GM18858 (cell line): ENCODE data around the gene GPHN.

Source experiments
- ATAC-seq: cut with Tn5 transposase; IDR thresholded peaks from one replicate; pipeline ENCODE4 v1.9.1; 2021; ENCODE audit not compliant: unreplicated experiment

GPHN gene

GRCh38 chr14:66507722-66508546 is at the start of gene GPHN:
TSS of gene GPHN (plus strand) at chr14:66508147.
- peak; percentile 77 for ATAC-seq

GRCh38 chr14:66459603-66460002 is 48.3 kb upstream of the GPHN start:
- ATAC-seq, result no peak

GRCh38 chr14:66464261-66464660 is 43.7 kb upstream of the GPHN start:
- no peak for ATAC-seq

DNA sequence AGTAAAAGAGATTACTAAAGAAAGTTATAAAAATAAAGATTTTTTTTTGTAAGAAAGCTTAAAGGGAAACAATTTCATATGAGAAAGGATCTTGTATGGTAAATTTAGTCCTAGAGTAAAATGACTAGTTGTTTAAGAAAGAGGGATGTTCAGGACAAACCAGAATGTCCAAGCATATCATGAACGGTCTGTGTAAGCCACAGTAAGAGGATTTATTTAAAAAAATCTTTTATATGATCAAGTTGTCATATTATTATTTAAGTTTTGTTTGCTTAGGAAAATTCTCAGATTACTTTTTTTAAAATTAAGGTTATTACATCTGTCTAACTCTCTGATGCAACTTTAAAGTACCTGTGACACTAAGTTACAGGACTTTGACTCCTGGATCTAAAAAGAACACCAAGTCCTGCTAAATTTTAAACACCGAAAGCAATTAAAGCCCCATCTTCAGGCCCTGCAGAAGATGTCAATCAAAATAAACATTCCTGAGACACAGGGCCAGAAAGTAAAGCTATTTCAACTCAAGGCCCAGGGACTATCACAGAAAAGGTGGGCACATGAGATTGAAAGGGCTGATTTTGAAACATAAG is 39.1 kb upstream of the GPHN start:
- ATAC-seq, result no peak

DNA sequence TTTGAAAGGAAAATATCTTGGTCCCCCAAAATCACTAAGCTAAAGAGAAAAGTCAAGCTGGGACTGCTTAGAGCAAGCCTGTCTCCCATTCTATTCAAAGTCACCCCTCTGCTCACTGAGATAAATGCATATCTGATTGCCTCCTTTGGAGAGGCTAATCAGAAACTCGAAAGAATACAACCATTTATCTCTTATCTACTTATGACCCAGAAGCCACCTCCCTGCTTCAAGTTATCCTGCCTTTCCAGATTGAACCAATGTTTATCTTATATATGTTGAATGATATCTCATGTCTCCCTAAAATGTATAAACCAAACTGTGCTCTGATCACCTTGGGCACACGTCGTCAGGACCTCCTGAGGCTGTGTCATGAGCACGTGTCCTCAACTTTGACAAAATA is 36.4 kb upstream of the GPHN start:
- ATAC-seq, result no peak

DNA sequence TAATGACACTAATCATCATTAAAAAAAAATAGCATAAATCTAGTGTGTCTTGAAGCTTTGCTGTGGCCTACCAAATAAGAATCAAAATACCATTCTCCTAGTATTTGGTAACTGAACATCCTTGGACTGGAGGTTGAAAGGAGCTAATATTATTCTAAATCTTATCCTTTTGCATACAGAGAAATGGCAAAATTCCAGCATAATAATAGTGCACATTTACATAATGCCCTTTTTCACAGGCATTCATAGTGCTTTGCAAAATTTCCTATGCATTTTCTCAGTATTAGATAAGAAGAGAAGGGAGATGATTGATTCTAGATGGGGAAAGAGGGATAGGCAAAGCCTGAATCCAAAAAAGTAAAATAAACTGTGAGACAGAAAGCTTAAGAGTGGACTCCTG is 35.7 kb upstream of the GPHN start:
- ATAC-seq, result no peak

DNA sequence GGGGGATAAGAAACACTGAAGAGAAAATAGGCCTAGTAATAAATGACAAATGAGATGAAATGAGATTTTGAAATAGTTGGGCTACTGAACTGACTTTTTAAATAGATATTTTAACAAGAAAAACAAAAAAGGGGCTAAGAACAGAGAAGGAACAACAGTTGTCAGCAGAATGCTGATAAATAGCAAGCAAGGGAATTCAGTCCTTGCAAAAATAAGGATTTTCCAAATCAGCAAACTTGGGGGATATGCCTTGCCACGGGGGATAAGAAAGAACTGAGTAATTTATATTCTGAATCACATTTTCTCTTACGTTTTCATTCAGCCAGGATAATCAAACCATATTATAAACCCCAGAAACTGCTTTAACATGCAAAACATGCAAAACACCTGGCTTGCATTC is 34.7 kb upstream of the GPHN start:
- ATAC-seq, result no peak

DNA sequence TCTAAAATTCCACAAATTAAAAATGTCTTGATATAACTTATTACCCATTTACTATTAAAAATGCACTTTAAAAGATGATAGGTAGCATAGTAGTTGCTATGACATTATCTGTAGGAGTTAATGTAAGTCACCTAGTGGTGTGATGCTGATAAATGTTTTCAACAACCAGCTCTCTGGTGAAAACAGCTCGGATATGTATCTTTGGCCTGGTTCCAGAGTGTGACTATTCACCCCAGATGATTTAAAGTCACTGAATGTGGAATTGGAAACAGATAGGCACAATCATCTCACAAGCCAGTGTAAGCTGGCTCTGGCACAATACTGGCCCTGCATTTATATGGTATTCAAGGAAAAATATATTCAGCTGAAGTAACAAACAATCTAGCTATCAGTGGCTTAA is 31.0 kb upstream of the GPHN start:
- ATAC-seq, result no peak

DNA sequence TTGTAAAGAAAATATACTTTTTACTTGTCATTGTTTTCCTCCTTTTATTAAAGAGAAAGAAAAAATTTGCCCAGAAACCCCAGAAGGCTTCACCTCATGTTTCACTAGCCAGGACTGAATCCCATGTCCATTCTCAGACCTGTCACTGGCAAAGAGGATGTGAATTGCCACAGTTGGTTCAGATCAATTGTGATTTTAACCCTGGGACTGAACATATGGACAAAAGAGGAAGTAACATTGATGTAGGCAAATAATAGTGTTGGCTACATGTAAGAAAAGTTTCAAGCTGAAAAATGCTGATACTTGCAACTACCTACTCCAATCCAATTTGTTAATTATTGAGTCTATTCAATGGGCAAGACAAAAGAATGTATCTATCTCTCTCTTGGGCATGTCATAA is 30.4 kb upstream of the GPHN start:
- ATAC-seq, result no peak

DNA sequence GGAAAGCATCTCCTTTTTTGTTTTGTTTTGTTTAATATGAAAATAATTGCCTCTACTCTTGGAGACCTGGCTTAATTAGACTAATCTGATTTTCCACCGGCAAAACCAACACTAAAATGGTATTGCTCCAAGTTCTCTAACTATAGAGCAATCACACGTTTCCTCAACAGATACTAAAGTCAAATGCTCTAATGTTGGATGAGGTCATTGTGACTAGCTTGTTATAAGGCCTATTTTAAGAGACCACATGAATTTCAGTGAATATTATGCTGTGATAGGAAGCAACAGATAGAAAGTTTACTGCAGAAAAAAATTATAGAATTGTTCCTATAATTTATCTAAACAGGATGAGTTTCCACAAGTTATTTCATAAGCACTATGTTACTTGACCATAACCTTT is 25.1 kb upstream of the GPHN start:
- ATAC-seq, result no peak

DNA sequence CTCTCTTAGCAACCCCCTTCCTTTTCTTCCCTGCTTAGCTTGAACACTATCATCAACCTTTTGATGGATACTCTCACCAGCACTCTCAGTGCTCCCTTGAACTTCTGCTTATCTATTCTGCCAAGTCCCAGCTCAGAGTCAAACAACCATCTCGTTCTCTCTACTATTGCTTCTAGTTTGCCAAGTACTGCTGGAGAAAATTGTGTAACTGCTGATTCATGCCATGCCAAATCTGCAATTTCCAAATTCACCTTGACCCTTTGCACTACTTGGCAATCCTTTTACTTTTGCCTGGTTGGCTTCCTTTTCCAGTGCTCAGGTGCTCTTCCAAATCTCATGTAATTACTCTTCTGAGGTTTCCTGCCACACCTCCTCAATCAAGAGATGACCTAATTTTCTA is 24.6 kb upstream of the GPHN start:
- no peak for ATAC-seq

DNA sequence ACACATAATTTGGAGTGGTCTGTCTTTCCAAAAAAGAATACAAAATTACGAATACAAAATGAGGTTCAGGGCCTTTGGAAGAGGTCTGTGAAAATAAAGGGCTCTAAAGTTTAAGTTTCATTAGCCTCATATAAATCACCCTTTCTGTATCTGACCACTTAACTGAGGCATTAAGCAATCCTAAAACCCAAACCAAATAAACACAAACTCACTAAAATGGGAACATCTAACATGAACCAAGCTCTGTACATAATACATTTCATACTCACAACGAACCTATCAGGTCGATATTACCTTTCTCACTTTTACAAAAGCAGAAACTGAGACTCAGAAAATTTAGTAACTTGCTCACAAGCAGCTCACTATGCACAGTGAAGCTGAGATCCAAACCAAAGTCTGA is 22.9 kb upstream of the GPHN start:
- ATAC-seq, result no peak

DNA sequence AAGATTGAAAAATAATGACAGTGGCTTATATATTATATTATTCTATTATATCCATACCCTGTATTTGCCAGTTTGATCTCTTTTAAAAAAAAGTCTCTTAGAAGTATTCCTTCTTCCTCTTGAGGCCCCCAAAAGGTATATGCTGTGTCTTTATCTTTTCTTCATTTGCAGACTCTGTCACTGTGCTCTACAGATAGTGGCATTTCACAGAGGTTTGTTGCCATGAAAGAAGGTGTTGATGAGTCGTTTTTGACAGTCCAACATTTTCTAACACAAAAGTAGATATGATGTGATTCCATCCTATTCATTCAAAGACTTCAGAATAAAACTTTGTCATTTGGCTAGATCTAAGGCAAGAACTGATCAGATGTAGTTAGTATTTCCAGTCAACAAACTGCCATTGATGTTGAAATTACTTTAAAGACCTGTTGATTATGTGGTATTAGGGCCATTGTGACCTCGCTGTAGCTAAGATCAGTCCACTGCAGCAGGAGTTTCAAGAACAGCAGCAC is 22.0 kb upstream of the GPHN start, which contains the start of gene CCDC196:
Gene CCDC196 (plus strand): TSS at position 462 of the 512 bp plus-strand sequence. CDS start 132 bp downstream, outside the sequence.
- ATAC-seq, result no peak

- ATAC-seq, result no peak
Observed at GRCh38 chr14:66487164-66487563, 20.8 kb upstream of the GPHN start.

GRCh38 chr14:66490143-66491111 is 17.5 kb upstream of the GPHN start:
- ATAC-seq, result no peak

DNA sequence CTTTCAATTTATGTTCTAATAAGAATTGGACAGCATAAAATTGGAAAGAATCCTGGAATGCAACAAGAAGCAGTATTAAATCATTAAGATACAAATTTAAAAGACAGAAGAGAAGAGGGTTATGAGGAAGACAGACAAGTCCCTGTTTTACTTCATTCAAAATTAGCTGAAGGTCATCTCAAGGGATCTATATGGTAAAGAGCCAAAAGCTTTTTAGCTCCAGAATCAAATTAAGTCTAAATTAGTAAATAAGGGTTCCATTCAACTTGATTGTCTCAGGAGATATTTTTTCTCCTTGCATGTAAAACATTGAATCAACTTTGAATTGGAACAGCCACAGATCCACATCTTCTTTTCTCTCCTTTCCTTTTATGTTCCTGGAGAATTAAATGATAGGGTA is 14.2 kb upstream of the GPHN start:
- no peak for ATAC-seq

DNA sequence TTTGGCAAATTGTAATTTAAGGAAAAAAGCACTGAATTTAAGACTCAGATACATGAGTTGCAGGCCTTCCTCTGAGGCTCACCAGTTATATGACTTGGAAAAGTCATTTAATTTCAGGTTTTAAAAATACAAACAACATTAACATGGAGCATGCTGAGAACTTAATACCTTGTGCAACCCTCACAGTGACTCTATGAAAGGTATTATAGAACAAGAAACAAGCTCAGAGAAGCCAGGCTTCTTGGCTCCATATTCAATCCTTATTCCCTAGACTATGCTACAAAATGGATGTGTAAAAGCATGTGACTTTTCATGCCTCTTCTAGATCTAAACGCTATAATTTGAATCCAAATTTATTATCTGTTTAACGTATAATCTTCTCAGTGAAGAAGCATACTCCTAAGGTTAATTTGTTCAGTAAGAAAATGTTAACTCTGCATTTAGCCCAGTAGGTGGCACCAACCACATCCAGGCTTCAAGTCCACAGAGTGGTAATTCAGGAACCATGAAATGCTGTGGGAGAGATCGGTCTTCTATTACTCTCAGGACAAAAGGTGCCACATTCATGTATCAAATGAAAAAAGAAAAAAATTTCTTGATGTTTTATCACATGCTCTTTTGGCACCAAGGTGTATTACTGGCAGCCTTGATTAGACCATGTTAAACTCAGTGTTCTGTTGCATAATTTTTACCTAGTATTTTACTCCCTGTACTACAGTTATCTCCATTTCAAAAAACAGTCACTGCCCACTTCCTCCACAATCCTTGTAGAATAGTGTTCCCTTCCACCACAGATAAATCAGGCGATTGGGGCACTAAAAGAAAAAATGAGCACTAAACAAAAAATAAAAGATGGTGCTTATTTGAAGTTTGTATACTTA is 12.5 kb upstream of the GPHN start:
- peak; percentile 79 for ATAC-seq

- ATAC-seq, result no peak
Observed at GRCh38 chr14:66496188-66496807, 11.6 kb upstream of the GPHN start.

DNA sequence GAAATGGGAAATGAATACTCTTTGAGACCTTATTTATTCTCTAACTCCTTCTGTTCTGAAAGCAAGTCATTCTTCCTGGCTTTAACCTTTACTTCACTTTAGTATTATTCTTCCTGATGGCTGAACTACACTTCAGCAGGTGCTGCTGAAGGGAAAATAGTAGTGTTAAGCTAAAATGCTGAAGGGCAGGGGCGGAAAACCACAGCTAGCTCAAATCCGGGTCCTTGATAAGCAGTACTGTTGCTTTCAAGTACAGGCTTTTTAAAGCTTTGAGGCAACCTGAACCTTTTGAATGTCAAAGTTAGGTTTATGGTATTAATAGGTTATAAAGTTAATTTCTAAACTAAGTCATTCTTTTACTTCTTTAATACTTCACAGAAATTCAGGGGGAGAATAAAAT is 11.0 kb upstream of the GPHN start:
- ATAC-seq, result no peak

DNA sequence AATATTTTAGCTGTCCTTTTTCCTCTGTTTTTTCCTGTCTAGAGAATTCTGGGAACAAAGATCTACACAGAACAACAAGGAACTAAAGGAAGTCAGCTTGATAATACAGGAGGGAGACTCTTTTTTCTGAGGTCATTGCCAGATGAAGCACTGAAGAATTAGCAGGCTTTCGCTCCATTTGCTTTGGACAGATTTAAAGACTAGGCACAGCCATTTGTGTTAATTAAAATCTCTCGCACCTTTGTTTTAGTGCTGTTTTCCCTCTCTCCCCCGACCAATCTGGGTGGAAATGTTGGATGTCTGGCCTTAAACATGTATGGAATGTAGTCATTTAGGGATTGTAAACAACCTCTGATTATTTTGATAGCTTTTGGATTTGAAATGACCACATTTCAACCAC is 9.6 kb upstream of the GPHN start:
- no peak for ATAC-seq
